Mesenchymal stem cell (in vitro differentiated cells and primary cell): ENCODE data around the gene FBXO31.

ENCODE experiments used
- DNase-seq: peaks from one replicate; pipeline ENCODE4 v3.0.0-alpha.2; 2013
- H2AFZ ChIP-seq: one replicate; pipeline ENCODE4 v1.6.1; 2013; ENCODE audit warnings: low read depth, mild to moderate bottlenecking, control low read depth, inconsistent platforms, low read length, moderate library complexity
- H2AK5ac ChIP-seq: 2 replicates; pipeline ENCODE4 v1.6.1; 2013; ENCODE audit warnings: low read length, moderate library complexity, mild to moderate bottlenecking, inconsistent platforms; ENCODE audit not compliant: severe bottlenecking
- H2BK120ac ChIP-seq: one replicate; pipeline ENCODE4 v1.6.1; 2013; ENCODE audit warnings: low read depth, mild to moderate bottlenecking, inconsistent platforms, low read length, moderate library complexity
- H2BK12ac ChIP-seq, 2 experiments: one replicate each; pipeline ENCODE4 v1.6.1; 2013; ENCODE audit warnings: inconsistent platforms in 2 of 2, low read length in 2 of 2, mild to moderate bottlenecking in 2 of 2, moderate library complexity in 2 of 2, control low read depth in 1 of 2
- H2BK15ac ChIP-seq: one replicate; pipeline ENCODE4 v1.6.1; 2013; ENCODE audit warnings: mild to moderate bottlenecking, low read depth, inconsistent platforms; ENCODE audit not compliant: poor library complexity, severe bottlenecking
- H2BK5ac ChIP-seq: 2 replicates; pipeline ENCODE4 v1.6.1; 2013; ENCODE audit warnings: low read depth, mild to moderate bottlenecking, low read length, control low read depth, inconsistent platforms; ENCODE audit not compliant: poor library complexity, severe bottlenecking
- H3K14ac ChIP-seq, 2 experiments: one replicate each; pipeline ENCODE4 v1.6.1; 2013; ENCODE audit warnings: inconsistent platforms in 2 of 2, low read length in 2 of 2, control low read depth in 1 of 2, mild to moderate bottlenecking in 1 of 2, moderate library complexity in 1 of 2
- H3K18ac ChIP-seq, 2 experiments: one replicate each; pipeline ENCODE4 v1.6.1; 2013; ENCODE audit warnings: inconsistent platforms in 2 of 2, low read length in 2 of 2, control low read depth in 1 of 2, low read depth in 1 of 2, mild to moderate bottlenecking in 1 of 2
- H3K23ac ChIP-seq, 2 experiments: one replicate each; pipeline ENCODE4 v1.6.1; 2013; ENCODE audit warnings: inconsistent platforms in 2 of 2, low read length in 2 of 2, mild to moderate bottlenecking in 2 of 2, moderate library complexity in 2 of 2, control low read depth in 1 of 2
- H3K27ac ChIP-seq: 2 replicates; pipeline ENCODE4 v1.5.1; 2013; ENCODE audit warnings: mild to moderate bottlenecking, moderate library complexity, low read length, control low read depth, inconsistent platforms; ENCODE audit not compliant: poor library complexity, severe bottlenecking
- H3K27me3 ChIP-seq, 2 experiments: 2 replicates each; pipeline versions ENCODE4 v1.6.1 to v1.7.0; 2013; ENCODE audit warnings: low read length in 2 of 2, mild to moderate bottlenecking in 2 of 2, moderate library complexity in 2 of 2, control low read depth in 1 of 2, inconsistent platforms in 1 of 2; ENCODE audit not compliant: control insufficient read depth in 1 of 2, insufficient read depth in 1 of 2
- H3K36me3 ChIP-seq, 2 experiments: 2 replicates each; pipeline versions ENCODE4 v1.6.1 to v1.7.0; 2013; ENCODE audit warnings: low read length in 2 of 2, control low read depth in 1 of 2, inconsistent platforms in 1 of 2, low read depth in 1 of 2, mild to moderate bottlenecking in 1 of 2; ENCODE audit not compliant: insufficient read depth in 2 of 2, control insufficient read depth in 1 of 2
- H3K4ac ChIP-seq, 2 experiments: one replicate each; pipeline ENCODE4 v1.6.1; 2013; ENCODE audit warnings: inconsistent platforms in 2 of 2, low read length in 2 of 2, mild to moderate bottlenecking in 2 of 2, moderate library complexity in 2 of 2, control low read depth in 1 of 2, low read depth in 1 of 2
- H3K4me1 ChIP-seq: 2 replicates; pipeline ENCODE4 v1.6.1; 2013; ENCODE audit warnings: low read depth, low read length, control low read depth; ENCODE audit not compliant: control insufficient read depth, insufficient read depth
- H3K4me2 ChIP-seq: 2 replicates; pipeline ENCODE4 v1.6.1; 2013; ENCODE audit warnings: low read length, mild to moderate bottlenecking, inconsistent platforms; ENCODE audit not compliant: poor library complexity, severe bottlenecking
- H3K4me3 ChIP-seq, 2 experiments: 2 replicates each; pipeline versions ENCODE4 v1.5.1 to v1.7.0; 2013; ENCODE audit warnings: low read length in 2 of 2, mild to moderate bottlenecking in 2 of 2, control low read depth in 1 of 2, low read depth in 1 of 2; ENCODE audit not compliant: insufficient read depth in 1 of 2
- H3K79me1 ChIP-seq: replicated peaks from 2 replicates; pipeline ENCODE4 v1.6.1; 2013; ENCODE audit warnings: mild to moderate bottlenecking, control low read depth, low read length, inconsistent platforms; ENCODE audit not compliant: poor library complexity, severe bottlenecking
- H3K9ac ChIP-seq: 2 replicates; pipeline ENCODE4 v1.7.0; 2013; ENCODE audit warnings: mild to moderate bottlenecking, low read length, moderate library complexity
- H3K9me3 ChIP-seq: 2 replicates; pipeline ENCODE4 v1.7.0; 2013; ENCODE audit warnings: mild to moderate bottlenecking, low read length; ENCODE audit not compliant: control insufficient read depth
- H4K8ac ChIP-seq: one replicate; pipeline ENCODE4 v1.6.1; 2013; ENCODE audit warnings: inconsistent platforms, mild to moderate bottlenecking, low read length, moderate library complexity
- H4K91ac ChIP-seq: one replicate; pipeline ENCODE4 v1.6.1; 2013; ENCODE audit warnings: mild to moderate bottlenecking, low read length, inconsistent platforms
- WGBS: methylation state at CpG from one replicate; pipeline ENCODE4 v1.1.7; 2013; ENCODE audit warnings: mixed read lengths; 5-methylcytosine and 5-hydroxymethylcytosine counted together

Gene FBXO31

DNA sequence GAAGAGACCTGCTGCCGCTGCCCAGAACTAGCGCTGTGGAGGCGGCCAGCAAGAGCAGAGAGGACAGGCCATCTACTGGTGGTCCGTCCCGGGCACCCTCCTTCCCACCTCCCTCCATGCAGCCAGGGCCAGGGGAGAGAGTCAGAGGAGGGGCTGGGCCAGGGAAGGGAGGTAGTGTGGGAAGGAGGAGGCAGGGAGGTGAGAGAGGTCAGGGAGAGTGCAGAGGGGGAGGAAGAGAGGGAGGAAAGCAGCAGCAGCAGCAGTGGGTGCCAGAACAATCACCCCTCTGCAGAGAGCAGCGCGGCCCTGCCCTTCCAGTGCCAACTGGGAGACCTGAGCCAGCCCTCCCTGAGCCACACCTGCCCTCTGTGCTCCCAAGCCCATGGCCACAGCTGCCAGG, 73.0 kb downstream of the FBXO31 start:
- no peak overlapping the region for H2BK5ac ChIP-seq
- H2BK120ac ChIP-seq: no peak overlapping the region
- no peak overlapping the region for H2BK12ac ChIP-seq
- no peaks in the 10 kb centered on the region for H3K27me3 ChIP-seq
- H3K36me3 ChIP-seq: peaks cover under 1 to 5% of the 10 kb centered on the region in 2 experiments
- H3K14ac ChIP-seq: no peak overlapping the region
- no peak overlapping the region for H2AFZ ChIP-seq
- H3K23ac ChIP-seq: no peak overlapping the region
- no peaks in the 10 kb centered on the region for H3K79me1 ChIP-seq
- no peak overlapping the region for H2AK5ac ChIP-seq
- H4K8ac ChIP-seq: no peak overlapping the region
- H2BK15ac ChIP-seq: no peak overlapping the region
- peaks cover 2% of the 10 kb centered on the region for H3K4me1 ChIP-seq
- no peak overlapping the region for H3K27ac ChIP-seq
- DNase-seq: no peak
- no peak overlapping the region for H4K91ac ChIP-seq
- H3K4me3 ChIP-seq: no peak overlapping the region
- no peak overlapping the region for H3K9ac ChIP-seq
- H3K4me2 ChIP-seq: no peak overlapping the region
- H3K18ac ChIP-seq: no peak overlapping the region
- peaks cover 10% of the 10 kb centered on the region for H3K9me3 ChIP-seq
- no peak overlapping the region for H3K4ac ChIP-seq
- WGBS: 97% methylated on average over 5 of the region's 7 CpGs

DNA sequence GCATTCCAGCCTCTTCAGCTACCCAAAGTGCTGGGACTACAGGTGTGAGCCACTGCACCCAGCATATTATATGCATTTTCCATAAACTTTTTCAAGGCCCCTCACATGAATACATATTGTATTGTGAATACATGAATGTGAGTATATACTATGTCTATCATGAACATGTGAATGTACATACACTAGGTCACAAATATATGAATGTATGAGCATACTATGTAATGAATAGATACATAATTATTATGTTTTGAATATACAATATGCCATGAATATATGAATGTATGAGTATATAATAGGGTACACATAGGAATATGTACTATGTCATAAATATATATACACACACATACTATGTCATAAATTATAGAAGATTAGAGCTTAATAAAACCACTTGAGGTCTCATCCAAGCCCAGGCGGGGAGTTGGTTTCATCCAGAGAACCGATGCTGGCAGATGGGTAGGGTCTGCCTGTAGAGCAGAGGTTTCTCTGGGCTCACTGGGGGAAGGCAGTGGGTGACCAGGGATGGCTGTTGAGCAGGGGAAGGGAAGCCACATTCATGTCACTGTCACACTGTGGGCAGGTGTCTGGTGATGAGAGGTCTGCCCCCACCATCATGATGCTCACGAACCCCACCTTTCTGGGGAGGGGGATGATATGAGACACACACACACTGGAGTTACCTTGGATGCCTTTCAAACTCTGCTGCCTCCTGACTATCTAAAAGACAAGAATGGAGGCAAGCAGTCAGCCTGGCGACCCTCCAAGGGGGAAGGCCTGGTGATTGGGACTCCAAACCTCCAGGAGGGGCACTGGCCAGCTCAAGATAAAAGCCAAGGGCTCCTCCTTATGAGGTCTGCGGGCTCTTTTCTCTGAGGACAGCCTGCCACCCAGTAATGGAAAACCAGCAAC, 73.7 kb downstream of the FBXO31 start:
- Histone ChIP-seq H2BK5ac (no peak overlapping the region), H3K23ac (no peak overlapping the region), H2BK120ac (no peak overlapping the region), H2AK5ac (no peak overlapping the region), H3K9ac (no peak overlapping the region), H3K79me1 (no peaks in the 10 kb centered on the region), H2BK12ac (no peak overlapping the region), H3K27me3 (no peaks in the 10 kb centered on the region), H4K8ac (no peak overlapping the region), H3K4me3 (no peak overlapping the region), H3K4ac (no peak overlapping the region), H3K9me3 (peaks cover 10% of the 10 kb centered on the region), H3K4me1 (peaks cover 3% of the 10 kb centered on the region), H2BK15ac (no peak overlapping the region), H3K18ac (no peak overlapping the region), H2AFZ (no peak overlapping the region), H3K36me3 (peaks cover 3 to 5% of the 10 kb centered on the region in 2 experiments), H3K27ac (no peak overlapping the region), H3K14ac (no peak overlapping the region), H4K91ac (no peak overlapping the region), H3K4me2 (no peak overlapping the region)
- 70% methylated on average over 5 of the region's 5 CpGs for WGBS
- no peak for DNase-seq

DNA sequence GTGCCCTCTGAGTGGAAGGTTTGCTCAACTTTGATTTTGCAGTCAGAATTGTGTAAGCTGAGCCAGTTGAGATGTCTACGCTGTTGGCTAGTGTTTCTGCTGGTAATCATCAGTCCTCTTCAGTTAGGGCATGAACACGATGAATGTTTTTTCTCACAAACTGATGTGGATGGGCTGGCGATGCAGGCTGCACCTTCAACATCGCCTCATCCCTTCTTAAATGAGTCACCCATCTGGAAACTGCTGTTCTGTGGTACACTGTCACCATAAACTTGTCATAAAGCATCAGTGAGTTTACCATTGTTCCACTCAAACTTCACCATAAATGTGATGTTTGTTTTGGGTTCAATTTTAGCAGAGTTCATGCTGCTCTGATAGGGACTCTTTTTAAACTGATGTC, 74.8 kb downstream of the FBXO31 start:
- no peak overlapping the region for H3K27ac ChIP-seq
- H4K8ac ChIP-seq: no peak overlapping the region
- H3K4me2 ChIP-seq: no peak overlapping the region
- H3K79me1 ChIP-seq: no peaks in the 10 kb centered on the region
- no peak overlapping the region for H2AFZ ChIP-seq
- no peak overlapping the region for H3K4me3 ChIP-seq
- 60% methylated on average over 4 of the region's 4 CpGs for WGBS
- H3K4me1 ChIP-seq: peaks cover 3% of the 10 kb centered on the region
- no peak overlapping the region for H2AK5ac ChIP-seq
- H4K91ac ChIP-seq: no peak overlapping the region
- DNase-seq: no peak
- H3K27me3 ChIP-seq: no peaks in the 10 kb centered on the region
- no peak overlapping the region for H2BK5ac ChIP-seq
- H2BK15ac ChIP-seq: no peak overlapping the region
- no peak overlapping the region for H2BK12ac ChIP-seq
- peaks cover 10% of the 10 kb centered on the region for H3K9me3 ChIP-seq
- no peak overlapping the region for H3K14ac ChIP-seq
- H3K18ac ChIP-seq: no peak overlapping the region
- H2BK120ac ChIP-seq: no peak overlapping the region
- H3K4ac ChIP-seq: no peak overlapping the region
- no peak overlapping the region for H3K23ac ChIP-seq
- peaks cover 0 to 3% of the 10 kb centered on the region in 2 experiments for H3K36me3 ChIP-seq
- no peak overlapping the region for H3K9ac ChIP-seq

GRCh38 chr16:87306516-87306915, 77.1 kb downstream of the FBXO31 start:
- H3K18ac ChIP-seq: no peak overlapping the region
- H3K4me3 ChIP-seq: no peak overlapping the region
- no peak overlapping the region for H4K91ac ChIP-seq
- H3K4me1 ChIP-seq: peaks cover 6% of the 10 kb centered on the region
- no peaks in the 10 kb centered on the region for H3K27me3 ChIP-seq
- H3K4ac ChIP-seq: no peak overlapping the region
- no peak overlapping the region for H4K8ac ChIP-seq
- H3K27ac ChIP-seq: no peak overlapping the region
- H3K4me2 ChIP-seq: no peak overlapping the region
- H3K9ac ChIP-seq: no peak overlapping the region
- H2AFZ ChIP-seq: no peak overlapping the region
- no peak overlapping the region for H3K23ac ChIP-seq
- H3K36me3 ChIP-seq: peaks cover 3 to 6% of the 10 kb centered on the region in 2 experiments
- H2BK15ac ChIP-seq: no peak overlapping the region
- H2BK5ac ChIP-seq: no peak overlapping the region
- WGBS: 100% methylated on average over 2 of the region's 3 CpGs
- no peak overlapping the region for H3K14ac ChIP-seq
- no peak overlapping the region for H2BK120ac ChIP-seq
- no peaks in the 10 kb centered on the region for H3K79me1 ChIP-seq
- no peak overlapping the region for H2AK5ac ChIP-seq
- H3K9me3 ChIP-seq: peaks cover 10% of the 10 kb centered on the region
- no peak for DNase-seq
- no peak overlapping the region for H2BK12ac ChIP-seq
